Measurements from ENCODE around the gene KIAA1217.

Gene KIAA1217

DNA sequence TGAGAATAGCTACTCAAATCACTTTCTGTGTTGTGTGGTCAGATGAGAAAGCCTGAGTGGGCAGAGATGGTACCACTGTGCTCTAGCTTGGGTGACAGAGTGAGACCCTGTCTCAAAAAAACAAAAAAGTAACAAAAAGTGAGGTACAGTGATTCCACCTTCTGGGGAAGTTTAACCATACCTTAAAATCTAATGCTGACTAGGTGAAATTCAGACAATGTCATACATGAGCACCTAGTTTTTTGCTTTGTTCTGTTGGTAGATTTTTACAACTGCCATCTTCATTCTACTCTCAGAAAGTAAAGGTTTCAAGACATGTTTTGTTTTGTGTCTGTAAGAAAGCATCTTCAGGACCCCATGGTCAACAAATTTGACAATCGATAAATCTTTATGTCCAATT, 370.5 kb downstream of the KIAA1217 start:
- no peak overlapping the region for H3K27ac ChIP-seq
- TF ChIP-seq, protein P1, sequence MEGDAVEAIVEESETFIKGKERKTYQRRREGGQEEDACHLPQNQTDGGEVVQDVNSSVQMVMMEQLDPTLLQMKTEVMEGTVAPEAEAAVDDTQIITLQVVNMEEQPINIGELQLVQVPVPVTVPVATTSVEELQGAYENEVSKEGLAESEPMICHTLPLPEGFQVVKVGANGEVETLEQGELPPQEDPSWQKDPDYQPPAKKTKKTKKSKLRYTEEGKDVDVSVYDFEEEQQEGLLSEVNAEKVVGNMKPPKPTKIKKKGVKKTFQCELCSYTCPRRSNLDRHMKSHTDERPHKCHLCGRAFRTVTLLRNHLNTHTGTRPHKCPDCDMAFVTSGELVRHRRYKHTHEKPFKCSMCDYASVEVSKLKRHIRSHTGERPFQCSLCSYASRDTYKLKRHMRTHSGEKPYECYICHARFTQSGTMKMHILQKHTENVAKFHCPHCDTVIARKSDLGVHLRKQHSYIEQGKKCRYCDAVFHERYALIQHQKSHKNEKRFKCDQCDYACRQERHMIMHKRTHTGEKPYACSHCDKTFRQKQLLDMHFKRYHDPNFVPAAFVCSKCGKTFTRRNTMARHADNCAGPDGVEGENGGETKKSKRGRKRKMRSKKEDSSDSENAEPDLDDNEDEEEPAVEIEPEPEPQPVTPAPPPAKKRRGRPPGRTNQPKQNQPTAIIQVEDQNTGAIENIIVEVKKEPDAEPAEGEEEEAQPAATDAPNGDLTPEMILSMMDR (conservative IDR thresholded peaks at IDR 0.05), result no peak

- no peak overlapping the region for H3K27ac ChIP-seq
- TF ChIP-seq, protein P1 (conservative IDR thresholded peaks at IDR 0.05), result no peak
These were observed 371.0 kb downstream of the KIAA1217 start for GRCh38 chr10:24579906-24580305.

DNA sequence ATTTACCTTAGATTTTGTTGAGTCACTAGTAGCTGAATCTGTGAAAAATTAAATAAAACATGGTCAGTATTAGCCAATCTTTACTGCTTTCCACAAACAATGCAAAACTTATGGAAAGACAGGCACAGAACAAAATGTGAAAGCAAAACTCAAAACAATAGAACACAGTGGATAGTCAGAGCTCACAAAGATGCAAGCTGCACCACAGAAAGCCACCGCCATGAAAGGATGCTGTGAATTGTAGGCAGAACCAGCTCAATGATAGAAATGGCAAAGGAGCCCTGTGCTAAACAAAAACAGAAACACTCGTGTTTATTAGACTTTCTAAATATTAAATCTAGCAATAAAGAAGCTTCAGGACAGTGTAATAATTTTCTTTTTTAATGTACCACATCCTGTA, 380.3 kb downstream of the KIAA1217 start:
- TF ChIP-seq, protein P1 (conservative IDR thresholded peaks at IDR 0.05), result no peak
- H3K27ac ChIP-seq, result no peak overlapping the region

- TF ChIP-seq, protein P1 (conservative IDR thresholded peaks at IDR 0.05), result no peak
- H3K27ac ChIP-seq, result no peak overlapping the region
These were observed 381.9 kb downstream of the KIAA1217 start for GRCh38 chr10:24590697-24591457.

DNA sequence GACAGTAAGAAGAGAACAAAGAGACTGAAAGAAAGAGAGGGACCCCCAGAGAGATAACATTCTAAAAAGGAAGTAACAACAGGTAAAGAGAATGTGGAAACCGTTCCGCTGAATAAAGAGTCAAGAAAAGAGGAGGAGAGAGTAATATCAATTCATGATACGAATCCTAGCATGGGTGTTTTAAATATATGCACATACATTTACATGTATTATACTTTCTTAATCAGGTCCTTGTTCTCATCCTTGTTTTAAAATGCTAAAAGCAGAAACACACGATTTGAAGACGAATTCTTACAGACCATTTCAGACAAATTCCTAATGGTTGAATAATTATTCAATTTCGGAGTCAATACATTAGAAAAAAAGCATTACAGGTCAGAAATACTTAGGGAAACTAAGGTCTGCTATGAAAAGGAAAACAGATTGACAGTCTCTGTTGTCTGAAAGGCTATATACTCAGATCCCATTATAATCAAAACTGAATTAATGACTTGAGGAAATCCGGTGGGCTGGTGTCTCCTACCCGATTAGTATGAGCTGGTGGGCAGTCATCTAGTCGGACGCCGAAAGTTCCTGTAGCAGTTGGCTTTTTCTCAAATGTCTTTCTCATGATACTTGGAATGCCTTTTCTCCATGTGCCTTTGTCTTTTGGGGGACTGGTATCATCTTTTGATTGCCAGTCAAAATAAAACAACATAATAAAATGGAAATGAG, 387.4 kb downstream of the KIAA1217 start:
- H3K27ac ChIP-seq, result no peak overlapping the region
- TF ChIP-seq, protein P1 (conservative IDR thresholded peaks at IDR 0.05), result no peak

- TF ChIP-seq, protein P1 (conservative IDR thresholded peaks at IDR 0.05), result no peak
- H3K27ac ChIP-seq, result no peak overlapping the region
These were observed 388.5 kb downstream of the KIAA1217 start for GRCh38 chr10:24597426-24597825.

All from VCaP (cell line).